PC-3 (cell line): ENCODE data around the gene WNT5B.

Experiments
- CTCF ChIP-seq: fragments of 300-600 bp; sonication (generic); conservative IDR thresholded peaks from 2 replicates; pipeline ENCODE4 v1.5.1; 2017; ENCODE audit warnings: antibody characterized with exemption, low read depth, mild to moderate bottlenecking, low read length
- EZH2 ChIP-seq: fragments of 300-600 bp; sonication (generic); IDR thresholded peaks from one replicate; pipeline ENCODE4 v1.6.1; 2017; ENCODE audit warnings: antibody characterized with exemption, mild to moderate bottlenecking, low read length; ENCODE audit not compliant: unreplicated experiment

- no peak for TF ChIP-seq EZH2
- TF ChIP-seq CTCF = no peak
Measured at GRCh38 chr12:1593174-1594005, 35.6 kb upstream of the WNT5B start.
